GM12878 (cell line): ENCODE measurements around the gene POFUT1. TPM values are rescaled to one million over a fixed set of nuclear protein-coding genes. Genes with fewer than 3 reads are reported as not detected.
A peak's percentile ranks its signal among the peaks of the same experiment; 100 is the strongest.

ENCODE experiments used
- BHLHE40 ChIP-seq, 2 experiments: fragments of 450-650 bp in 1 of 2; IDR thresholded peaks; 2 replicates each; pipeline ENCODE4 v1.6.1; 2011 to 2017; ENCODE audit warnings: low read depth in 2 of 2, borderline replicate concordance in 1 of 2, improper control_type of control experiment in 1 of 2, low read length in 1 of 2, mild to moderate bottlenecking in 1 of 2
- CTCF ChIP-seq, 3 experiments: IDR thresholded peaks in 2 of 3; conservative IDR thresholded peaks in 1 of 3; 2 replicates each; pipeline ENCODE4 v1.5.1; 2011; ENCODE audit warnings: low read depth in 3 of 3, low read length in 3 of 3, mild to moderate bottlenecking in 3 of 3, control low read depth in 2 of 3, moderate library complexity in 2 of 3, inconsistent platforms in 1 of 3, mixed read lengths in 1 of 3; ENCODE audit not compliant: control insufficient read depth in 2 of 3, insufficient read depth in 1 of 3; ENCODE audit errors: extremely low read depth in 1 of 3
- DPF2 ChIP-seq: fragments of 450-650 bp; IDR thresholded peaks from 2 replicates; pipeline ENCODE4 v1.6.1; 2017; ENCODE audit warnings: mild to moderate bottlenecking
- E2F8 ChIP-seq: fragments of 450-650 bp; IDR thresholded peaks from 2 replicates; pipeline ENCODE4 v1.6.1; 2018; ENCODE audit warnings: mild to moderate bottlenecking, low read depth, moderate library complexity; ENCODE audit not compliant: partially characterized antibody
- HCFC1 ChIP-seq: fragments of 150-350 bp; IDR thresholded peaks from 2 replicates; pipeline ENCODE4 v1.6.1; 2014; ENCODE audit warnings: low read length
- HDAC6 ChIP-seq: fragments of 200-600 bp; sonication (generic); IDR thresholded peaks from one replicate; pipeline ENCODE4 v1.8.0; 2017; ENCODE audit warnings: antibody characterized with exemption; ENCODE audit not compliant: unreplicated experiment
- MYB ChIP-seq: fragments of 150-350 bp; IDR thresholded peaks from 2 replicates; pipeline ENCODE4 v1.6.1; 2014; ENCODE audit warnings: mild to moderate bottlenecking, low read depth, low read length, borderline replicate concordance
- NFXL1 ChIP-seq: fragments of 450-650 bp; IDR thresholded peaks from 2 replicates; pipeline ENCODE4 v1.6.1; 2017; ENCODE audit warnings: antibody characterized with exemption, mild to moderate bottlenecking, borderline replicate concordance
- PBX3 ChIP-seq: IDR thresholded peaks from 2 replicates; pipeline ENCODE4 v1.6.1; 2011; ENCODE audit warnings: mild to moderate bottlenecking, low read depth, low read length, moderate library complexity; ENCODE audit not compliant: insufficient replicate concordance
- RAD21 ChIP-seq: IDR thresholded peaks from 2 replicates; pipeline ENCODE4 v1.6.1; 2011; ENCODE audit warnings: mild to moderate bottlenecking, low read depth, low read length, moderate library complexity; ENCODE audit not compliant: insufficient read depth
- RAD51 ChIP-seq: fragments of 450-650 bp; IDR thresholded peaks from 2 replicates; pipeline ENCODE4 v1.6.1; 2016; ENCODE audit warnings: moderate library complexity, mild to moderate bottlenecking, inconsistent platforms
- SMARCA5 ChIP-seq: fragments of 450-650 bp; IDR thresholded peaks from 2 replicates; pipeline ENCODE4 v1.6.1; 2017; ENCODE audit warnings: mild to moderate bottlenecking
- SMC3 ChIP-seq: IDR thresholded peaks from 2 replicates; pipeline ENCODE4 v1.6.1; 2011; ENCODE audit warnings: low read length, improper control_type of control experiment, borderline replicate concordance
- SREBF2 ChIP-seq: IDR thresholded peaks from 2 replicates; pipeline ENCODE4 v1.6.1; 2012; ENCODE audit warnings: mild to moderate bottlenecking, low read length
- SUZ12 ChIP-seq: fragments of 200-600 bp; sonication (generic); IDR thresholded peaks from one replicate; pipeline ENCODE4 v1.6.1; 2018; ENCODE audit warnings: antibody characterized with exemption, mild to moderate bottlenecking; ENCODE audit not compliant: unreplicated experiment
- USF1 ChIP-seq: IDR thresholded peaks from 2 replicates; pipeline ENCODE4 v1.6.1; 2011; ENCODE audit warnings: borderline replicate concordance, low read depth, mild to moderate bottlenecking, moderate library complexity, mixed read lengths, low read length; ENCODE audit not compliant: insufficient read depth; ENCODE audit errors: extremely low read length
- WRNIP1 ChIP-seq: IDR thresholded peaks from 2 replicates; pipeline ENCODE4 v1.6.1; 2011; ENCODE audit warnings: low read depth, low read length, improper control_type of control experiment, borderline replicate concordance
- YY1 ChIP-seq: IDR thresholded peaks from 2 replicates; pipeline ENCODE4 v1.6.1; 2011; ENCODE audit warnings: low read depth, mild to moderate bottlenecking, low read length
- ZNF384 ChIP-seq: IDR thresholded peaks from 2 replicates; pipeline ENCODE4 v1.6.1; 2012; ENCODE audit warnings: low read depth, mild to moderate bottlenecking, low read length, improper control_type of control experiment, borderline replicate concordance
- ZSCAN29 ChIP-seq: fragments of 450-650 bp; IDR thresholded peaks from 2 replicates; pipeline ENCODE4 v1.6.1; 2017; ENCODE audit warnings: mild to moderate bottlenecking, moderate library complexity
- polyA plus RNA-seq, 11 experiments: library from polyadenylated mRNA; depleted of rRNA in 4 of 11; unstranded in 6 of 11; stranded (reverse) in 5 of 11; fragments of >200 nt; fragmentation: Nextera tagmentation in 4 of 11; fragmentation: Illumina TruSeq in 1 of 11; extraction: Ambion mirVana in 4 of 11; extraction: Trizol in 1 of 11; gene quantifications; 1 replicate in 1 of 11; 2 replicates in 10 of 11; pipeline versions ENCODE4 v1.2.1 to v1.2.3, GENCODE V29; 2011 to 2016; ENCODE audit warnings: inconsistent platforms in 2 of 11, missing spikeins in 2 of 11, low read depth in 1 of 11
- total RNA-seq, 4 experiments: library from RNA; depleted of rRNA in 3 of 4; stranded (reverse); fragments of >200 nt in 3 of 4; fragmentation: Illumina TruSeq in 1 of 4; extraction: Trizol in 1 of 4; gene quantifications; 2 replicates each; pipeline versions ENCODE4 v1.2.1 to v1.2.3, GENCODE V29; 2013 to 2021

Gene POFUT1
- total and polyA plus RNA-seq, 10 of the 15 experiments (the other 5 are each of a cell fraction or from before 2014, with no cell fraction given) = 2.6 to 33.4 (median 23.1) TPM

- TF ChIP-seq PBX3 (no peak), ZNF384 (no peak), MYB (no peak), NFXL1 (no peak), YY1 (peak; percentile 88), SUZ12 (no peak), HCFC1 (peak; percentile 74), SMC3 (no peak), DPF2 (peak; percentile 56; the same call in 1 of the 2 replicates), WRNIP1 (no peak), RAD51 (no peak), SREBF2 (no peak), RAD21 (no peak), SMARCA5 (no peak; the same call in 1 of the 2 replicates), USF1 (no peak), E2F8 (peak; percentile 66), BHLHE40 (IDR thresholded peaks at IDR 0.05; ENCODE audit: borderline replicate concordance in 1 of 2, low read depth in 2 of 2, low read length in 1 of 2) (peak in 1 of 2 experiments; percentile 39; a peak in 2 of 4 replicates), ZSCAN29 (0 out of 2 replicates have a peak, but pooled peaks have one; percentile 28), CTCF (IDR thresholded peaks at IDR 0.05 in 2 of 3, conservative IDR thresholded peaks at IDR 0.05 in 1 of 3; ENCODE audit: control insufficient read depth in 2 of 3, extremely low read depth in 1 of 3, insufficient read depth in 1 of 3, low read depth in 3 of 3, low read length in 3 of 3) (no peak), HDAC6 (no peak)
Observed at GRCh38 chr20:32277361-32278198, 69.9 kb downstream of the POFUT1 start, which contains the start of gene KIF3B (continued).
